K562 (cell line): ENCODE results near the gene OPCML. TPM values are rescaled to one million over a fixed set of nuclear protein-coding genes. Genes with fewer than 3 reads are reported as not detected.

Source experiments
- ATAC-seq: fragments of 200-7000 bp; cut with Tn5 transposase; 3 replicates; pipeline ENCODE4 v1.9.1; 2020; ENCODE audit warnings: moderate library complexity
- BruUV-seq: library from RNA; stranded (reverse); fragments of 400-500 nt; replicated peaks from 2 replicates; lab custom pipeline; 2021; lab: Mats Ljungman, UMichigan
- CTCF ChIA-PET: fragments of 300-600 bp; formaldehyde crosslinking; extraction: SDS; loops from one replicate; lab custom pipeline; 2021; ENCODE audit warnings: low intra/inter-chr PET ratio; lab: Yijun Ruan, JAX
- POLR2A ChIA-PET: fragments of 300-600, 350-650 bp; sonication (Branson Sonifier 250); formaldehyde crosslinking; extraction: SDS; loops from one replicate; lab custom pipeline; 2021; ENCODE audit warnings: antibody characterized with exemption, inconsistent platforms; lab: Yijun Ruan, JAX
- DNase-seq, 4 experiments: peaks; one replicate each; pipeline versions ENCODE4 v3.0.0 to v3.0.0-alpha.2; 2011 to 2018; ENCODE audit warnings: low spot score in 3 of 4, mixed read lengths in 3 of 4; ENCODE audit errors: extremely low read depth in 1 of 4
- FAIRE-seq: peaks from 2 replicates; lab custom pipeline; 2011; peaks lifted over from hg19 to GRCh38; lab: Jason Lieb, UNC
- H2AFZ ChIP-seq: 2 replicates; pipeline ENCODE4 v1.6.0; 2011; ENCODE audit warnings: low read depth, low read length, control low read depth, inconsistent platforms
- H3K27ac ChIP-seq: fragments of 200-600 bp; 3 replicates; pipeline ENCODE4 v1.8.0; 2011; ENCODE audit warnings: low read depth, mild to moderate bottlenecking, control low read depth, inconsistent platforms, low read length, moderate library complexity, mixed read lengths; ENCODE audit errors: extremely low read depth
- H3K27me3 ChIP-seq, 2 experiments: fragments of 300-600 bp in 1 of 2; 2 replicates in 1 of 2; 3 replicates in 1 of 2; pipeline versions ENCODE4 v1.6.0 to v1.8.0; 2011; ENCODE audit warnings: inconsistent platforms in 2 of 2, low read length in 2 of 2, mild to moderate bottlenecking in 1 of 2, mixed read lengths in 1 of 2, moderate library complexity in 1 of 2; ENCODE audit not compliant: control insufficient read depth in 2 of 2, insufficient read depth in 2 of 2
- H3K36me3 ChIP-seq: fragments of 300-600 bp; 3 replicates; pipeline ENCODE4 v1.8.0; 2011; ENCODE audit warnings: mild to moderate bottlenecking, low read length, inconsistent platforms; ENCODE audit not compliant: control insufficient read depth, insufficient read depth
- H3K4me1 ChIP-seq, 2 experiments: fragments of 200-600 bp in 1 of 2; replicated peaks in 1 of 2; 2 replicates in 1 of 2; 3 replicates in 1 of 2; pipeline versions ENCODE4 v1.5.1 to v1.8.0; 2011; ENCODE audit warnings: inconsistent platforms in 2 of 2, low read length in 2 of 2, mild to moderate bottlenecking in 1 of 2, mixed read lengths in 1 of 2, moderate library complexity in 1 of 2; ENCODE audit not compliant: control insufficient read depth in 2 of 2, insufficient read depth in 2 of 2
- H3K4me2 ChIP-seq: 2 replicates; pipeline ENCODE4 v1.6.1; 2011; ENCODE audit warnings: low read length, control low read depth, inconsistent platforms, mixed read lengths; ENCODE audit not compliant: insufficient read depth
- H3K4me3 ChIP-seq: fragments of 200-600 bp; sonication (generic), shearing (Covaris generic); 2 replicates; pipeline ENCODE4 v1.5.1; 2016; ENCODE audit warnings: control low read depth, inconsistent platforms
- H3K79me2 ChIP-seq: fragments of 200-600 bp; 3 replicates; pipeline ENCODE4 v1.8.0; 2011; ENCODE audit warnings: low read length, inconsistent platforms; ENCODE audit not compliant: control insufficient read depth, insufficient read depth
- H3K9ac ChIP-seq, 2 experiments: 2 replicates each; pipeline versions ENCODE4 v1.6.0 to v1.6.1; 2011; ENCODE audit warnings: low read depth in 2 of 2, low read length in 2 of 2, control low read depth in 1 of 2, inconsistent platforms in 1 of 2, mild to moderate bottlenecking in 1 of 2, mixed read lengths in 1 of 2; ENCODE audit not compliant: insufficient read depth in 1 of 2
- H3K9me1 ChIP-seq: one replicate; pipeline ENCODE4 v1.6.0; 2011; ENCODE audit warnings: inconsistent platforms, mild to moderate bottlenecking, low read length, moderate library complexity; ENCODE audit not compliant: control insufficient read depth, insufficient read depth
- H3K9me3 ChIP-seq: replicated peaks from 2 replicates; pipeline ENCODE4 v1.5.1; 2011; ENCODE audit warnings: low read depth, low read length, inconsistent platforms; ENCODE audit not compliant: control insufficient read depth, insufficient read depth
- H4K20me1 ChIP-seq: replicated peaks from 2 replicates; pipeline ENCODE4 v1.6.1; 2011; ENCODE audit warnings: low read length, inconsistent platforms, mixed read lengths; ENCODE audit not compliant: control insufficient read depth, insufficient read depth
- BACH1 ChIP-seq: fragments of 200-800 bp; sonication (Bioruptor generic); IDR thresholded peaks from 2 replicates; pipeline ENCODE4 v1.6.1; 2016; ENCODE audit warnings: missing genetic modification characterization, missing compliant biosample characterization
- ELF2 ChIP-seq: fragments of 250-450 bp; sonication (Bioruptor Pico); IDR thresholded peaks from 2 replicates; pipeline ENCODE4 v1.5.0; 2021; ENCODE audit warnings: mild to moderate bottlenecking
- ETV6 ChIP-seq, 3 experiments: fragments of 150-350 bp in 1 of 3; sonication (generic) in 1 of 3; formaldehyde crosslinking in 1 of 3; IDR thresholded peaks; 2 replicates each; pipeline versions ENCODE4 v1.6.1 to v1.8.0; 2014 to 2022; ENCODE audit warnings: borderline replicate concordance in 2 of 3, low read depth in 2 of 3, antibody characterized with exemption in 1 of 3, low read length in 1 of 3, mild to moderate bottlenecking in 1 of 3, missing genetic modification reagents in 1 of 3
- EZH2 ChIP-seq: IDR thresholded peaks from 2 replicates; pipeline ENCODE4 v1.6.1; 2012; ENCODE audit warnings: low read depth, mild to moderate bottlenecking, inconsistent platforms, low read length, borderline replicate concordance
- FUS ChIP-seq: fragments of 200-400 bp; formaldehyde crosslinking; optimal IDR thresholded peaks from 2 replicates; pipeline ENCODE3; 2017; ENCODE audit warnings: low read depth, low read length
- GTF2A2 ChIP-seq: IDR thresholded peaks from 2 replicates; pipeline ENCODE4 v1.6.1; 2016; ENCODE audit warnings: mild to moderate bottlenecking, missing genetic modification characterization, missing compliant biosample characterization
- KLF1 ChIP-seq: fragments of 450-650 bp; IDR thresholded peaks from 2 replicates; pipeline ENCODE4 v1.6.1; 2016; ENCODE audit warnings: missing genetic modification characterization, missing compliant biosample characterization
- MYNN ChIP-seq, 2 experiments: sonication (generic); formaldehyde crosslinking in 1 of 2; IDR thresholded peaks; 2 replicates each; pipeline versions ENCODE4 v1.5.0 to v1.6.1; 2016 to 2020; ENCODE audit warnings: antibody characterized with exemption in 1 of 2, missing genetic modification reagents in 1 of 2
- NCOA2 ChIP-seq, 2 experiments: fragments of 450-650 bp; IDR thresholded peaks; 2 replicates each; pipeline ENCODE4 v1.6.1; 2018; ENCODE audit warnings: mild to moderate bottlenecking in 2 of 2, moderate library complexity in 1 of 2; ENCODE audit not compliant: partially characterized antibody in 2 of 2
- RBBP5 ChIP-seq: fragments of 200-600 bp; sonication (generic); IDR thresholded peaks from 2 replicates; pipeline ENCODE4 v1.6.1; 2012; ENCODE audit warnings: borderline replicate concordance, mild to moderate bottlenecking, low read length, control low read depth, inconsistent platforms; ENCODE audit not compliant: insufficient read depth, poor library complexity, severe bottlenecking
- ZKSCAN8 ChIP-seq: fragments of 200-800 bp; sonication (Bioruptor generic); IDR thresholded peaks from 2 replicates; pipeline ENCODE4 v1.6.1; 2016; ENCODE audit warnings: missing genetic modification characterization, missing compliant biosample characterization
- ZNF121 ChIP-seq: sonication (generic); formaldehyde crosslinking; conservative IDR thresholded peaks from 2 replicates; pipeline ENCODE4 v1.8.0; 2022; ENCODE audit warnings: missing genetic modification reagents
- ZNF263 ChIP-seq: sonication (generic); formaldehyde crosslinking; IDR thresholded peaks from 2 replicates; pipeline ENCODE4 v1.8.0; 2022; ENCODE audit warnings: mild to moderate bottlenecking, missing genetic modification reagents, borderline replicate concordance
- ZNF282 ChIP-seq: sonication (generic); formaldehyde crosslinking; IDR thresholded peaks from 2 replicates; pipeline ENCODE4 v1.8.1; 2023; ENCODE audit warnings: missing genetic modification reagents
- WGBS: fragments of 100-300 bp; shearing (Covaris generic); methylation state at CpG from one replicate; pipeline ENCODE4 v1.1.6; 2016; ENCODE audit warnings: low coverage, mixed read lengths; ENCODE audit not compliant: insufficient coverage; ENCODE audit errors: missing lambda C conversion rate; 5-methylcytosine and 5-hydroxymethylcytosine counted together
- in situ Hi-C: fragments of 300-500 bp; cut with MboI; formaldehyde crosslinking; loops from 4 replicates; pipeline ENCODE4 v1.15.0; 2018; ENCODE audit warnings: inconsistent platforms, mixed read lengths
- intact Hi-C: fragments of 100-400 bp; cut with micrococcal nuclease; formaldehyde crosslinking; loops from 2 replicates; pipeline ENCODE4 v1.14.2; 2022
- polyA plus RNA-seq, 8 experiments: library from polyadenylated mRNA; depleted of rRNA in 4 of 8; stranded (reverse) in 5 of 8; unstranded in 3 of 8; fragments of >200 nt; fragmentation: Nextera tagmentation in 2 of 8; fragmentation: Illumina TruSeq in 1 of 8; extraction: Ambion mirVana in 2 of 8; extraction: Trizol in 1 of 8; gene quantifications; 2 replicates each; pipeline versions ENCODE4 v1.2.1 to v1.2.3, GENCODE V29; 2011 to 2014; ENCODE audit warnings: inconsistent platforms in 1 of 8, missing spikeins in 1 of 8
- total RNA-seq, 7 experiments: library from RNA; depleted of rRNA in 6 of 7; stranded (reverse); fragments of >200 nt in 6 of 7; fragmentation: Illumina TruSeq in 2 of 7; extraction: Trizol in 2 of 7; gene quantifications; 2 replicates each; pipeline versions ENCODE4 v1.2.1 to v1.2.3, GENCODE V29; 2011 to 2021; ENCODE audit warnings: low replicate concordance in 1 of 7
- TF ChIP-seq, protein P1 (sequence below): fragments of 250-450 bp; sonication (Bioruptor Pico); IDR thresholded peaks from 2 replicates; pipeline ENCODE4 v1.9.0; 2021; ENCODE audit warnings: mild to moderate bottlenecking
- TF ChIP-seq, protein P2 (sequence below): fragments of 450-650 bp; formaldehyde crosslinking; IDR thresholded peaks from 2 replicates; pipeline ENCODE4 v1.4.0; 2020; ENCODE audit warnings: mild to moderate bottlenecking, moderate library complexity
- TF ChIP-seq, protein P3 (sequence below): fragments of 250-450 bp; sonication (Bioruptor Pico); IDR thresholded peaks from 2 replicates; pipeline ENCODE4 v1.5.0; 2021; ENCODE audit warnings: mild to moderate bottlenecking, borderline replicate concordance

OPCML gene
- total and polyA plus RNA-seq, 9 of the 15 experiments (the other 6 are each of a cell fraction or from before 2014, with no cell fraction given), result not detected

DNA sequence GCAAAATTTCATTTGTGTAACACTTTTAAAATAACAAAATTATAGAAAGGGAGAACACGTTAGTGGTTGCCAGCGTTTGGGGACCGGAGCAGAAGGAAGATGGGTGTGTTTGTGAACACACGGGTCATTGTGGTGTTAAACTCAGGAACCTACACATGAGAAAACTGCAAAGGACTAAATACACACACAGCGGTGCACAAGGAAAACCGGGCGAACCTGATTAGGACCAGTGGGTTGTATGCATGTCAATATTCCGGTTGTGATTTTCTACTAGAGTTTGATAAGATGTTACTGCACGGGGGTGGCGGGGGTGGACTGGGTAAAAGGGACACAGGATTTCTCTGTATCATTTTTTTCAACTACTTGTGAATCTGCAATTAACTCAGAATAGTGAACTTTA is 351.2 kb downstream of the OPCML start:
- FAIRE-seq, result no peak
- CTCF ChIA-PET, result no interaction called here
- Histone ChIP-seq H3K9ac (no peak overlapping the region), H2AFZ (no peak overlapping the region), H3K36me3 (no peaks in the 10 kb centered on the region), H3K4me2 (no peak overlapping the region), H3K79me2 (no peaks in the 10 kb centered on the region), H3K27ac (no peak overlapping the region), H3K27me3 (no peaks in the 10 kb centered on the region), H3K4me1 (no peaks in the 10 kb centered on the region), H3K9me1 (no peaks in the 10 kb centered on the region), H3K9me3 (no peaks in the 10 kb centered on the region), H3K4me3 (no peak overlapping the region), H4K20me1 (no peaks in the 10 kb centered on the region)
- POLR2A ChIA-PET, result no interaction called here
- WGBS, result under 1% methylated on average over 8 of the region's 10 CpGs
- in situ Hi-C loops (no loop called here), intact Hi-C loops (no loop called here)
- DNase-seq, result no peak
- no TSS peak for BruUV-seq
- no peak for ATAC-seq
- TF ChIP-seq RBBP5 (no peak), GTF2A2 (tag) (no peak), KLF1 (tag) (no peak), ZNF121 (CRISPR knock-in tag) (no peak), ETV6 (IDR thresholded peaks at IDR 0.05; ENCODE audit: borderline replicate concordance in 1 of 2, low read depth in 2 of 2, low read length in 1 of 2) (no peak), ETV6 (CRISPR knock-in tag; IDR thresholded peaks at IDR 0.05; ENCODE audit: borderline replicate concordance) (no peak), ZNF282 (CRISPR knock-in tag) (no peak), ELF2 (CRISPR knock-in tag) (no peak), ZKSCAN8 (CRISPR knock-in tag) (no peak), ZNF263 (no peak), BACH1 (tag) (no peak), FUS (no peak), MYNN (IDR thresholded peaks at IDR 0.05) (no peak), MYNN (CRISPR knock-in tag; IDR thresholded peaks at IDR 0.05) (no peak), NCOA2 (IDR thresholded peaks at IDR 0.05; ENCODE audit: partially characterized antibody in 2 of 2) (no peak), EZH2 (no peak)
- TF ChIP-seq, protein P1, sequence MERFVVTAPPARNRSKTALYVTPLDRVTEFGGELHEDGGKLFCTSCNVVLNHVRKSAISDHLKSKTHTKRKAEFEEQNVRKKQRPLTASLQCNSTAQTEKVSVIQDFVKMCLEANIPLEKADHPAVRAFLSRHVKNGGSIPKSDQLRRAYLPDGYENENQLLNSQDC (CRISPR knock-in tag), result no peak
- TF ChIP-seq, protein P2, sequence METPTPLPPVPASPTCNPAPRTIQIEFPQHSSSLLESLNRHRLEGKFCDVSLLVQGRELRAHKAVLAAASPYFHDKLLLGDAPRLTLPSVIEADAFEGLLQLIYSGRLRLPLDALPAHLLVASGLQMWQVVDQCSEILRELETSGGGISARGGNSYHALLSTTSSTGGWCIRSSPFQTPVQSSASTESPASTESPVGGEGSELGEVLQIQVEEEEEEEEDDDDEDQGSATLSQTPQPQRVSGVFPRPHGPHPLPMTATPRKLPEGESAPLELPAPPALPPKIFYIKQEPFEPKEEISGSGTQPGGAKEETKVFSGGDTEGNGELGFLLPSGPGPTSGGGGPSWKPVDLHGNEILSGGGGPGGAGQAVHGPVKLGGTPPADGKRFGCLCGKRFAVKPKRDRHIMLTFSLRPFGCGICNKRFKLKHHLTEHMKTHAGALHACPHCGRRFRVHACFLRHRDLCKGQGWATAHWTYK (CRISPR knock-in tag), result no peak
- TF ChIP-seq, protein P3, sequence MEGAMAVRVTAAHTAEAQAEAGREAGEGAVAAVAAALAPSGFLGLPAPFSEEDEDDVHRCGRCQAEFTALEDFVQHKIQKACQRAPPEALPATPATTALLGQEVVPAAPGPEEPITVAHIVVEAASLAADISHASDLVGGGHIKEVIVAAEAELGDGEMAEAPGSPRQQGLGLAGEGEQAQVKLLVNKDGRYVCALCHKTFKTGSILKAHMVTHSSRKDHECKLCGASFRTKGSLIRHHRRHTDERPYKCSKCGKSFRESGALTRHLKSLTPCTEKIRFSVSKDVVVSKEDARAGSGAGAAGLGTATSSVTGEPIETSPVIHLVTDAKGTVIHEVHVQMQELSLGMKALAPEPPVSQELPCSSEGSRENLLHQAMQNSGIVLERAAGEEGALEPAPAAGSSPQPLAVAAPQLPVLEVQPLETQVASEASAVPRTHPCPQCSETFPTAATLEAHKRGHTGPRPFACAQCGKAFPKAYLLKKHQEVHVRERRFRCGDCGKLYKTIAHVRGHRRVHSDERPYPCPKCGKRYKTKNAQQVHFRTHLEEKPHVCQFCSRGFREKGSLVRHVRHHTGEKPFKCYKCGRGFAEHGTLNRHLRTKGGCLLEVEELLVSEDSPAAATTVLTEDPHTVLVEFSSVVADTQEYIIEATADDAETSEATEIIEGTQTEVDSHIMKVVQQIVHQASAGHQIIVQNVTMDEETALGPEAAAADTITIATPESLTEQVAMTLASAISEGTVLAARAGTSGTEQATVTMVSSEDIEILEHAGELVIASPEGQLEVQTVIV (CRISPR knock-in tag), result no peak
